ENCODE data around the gene CYTIP.

The CYTIP gene

DNA sequence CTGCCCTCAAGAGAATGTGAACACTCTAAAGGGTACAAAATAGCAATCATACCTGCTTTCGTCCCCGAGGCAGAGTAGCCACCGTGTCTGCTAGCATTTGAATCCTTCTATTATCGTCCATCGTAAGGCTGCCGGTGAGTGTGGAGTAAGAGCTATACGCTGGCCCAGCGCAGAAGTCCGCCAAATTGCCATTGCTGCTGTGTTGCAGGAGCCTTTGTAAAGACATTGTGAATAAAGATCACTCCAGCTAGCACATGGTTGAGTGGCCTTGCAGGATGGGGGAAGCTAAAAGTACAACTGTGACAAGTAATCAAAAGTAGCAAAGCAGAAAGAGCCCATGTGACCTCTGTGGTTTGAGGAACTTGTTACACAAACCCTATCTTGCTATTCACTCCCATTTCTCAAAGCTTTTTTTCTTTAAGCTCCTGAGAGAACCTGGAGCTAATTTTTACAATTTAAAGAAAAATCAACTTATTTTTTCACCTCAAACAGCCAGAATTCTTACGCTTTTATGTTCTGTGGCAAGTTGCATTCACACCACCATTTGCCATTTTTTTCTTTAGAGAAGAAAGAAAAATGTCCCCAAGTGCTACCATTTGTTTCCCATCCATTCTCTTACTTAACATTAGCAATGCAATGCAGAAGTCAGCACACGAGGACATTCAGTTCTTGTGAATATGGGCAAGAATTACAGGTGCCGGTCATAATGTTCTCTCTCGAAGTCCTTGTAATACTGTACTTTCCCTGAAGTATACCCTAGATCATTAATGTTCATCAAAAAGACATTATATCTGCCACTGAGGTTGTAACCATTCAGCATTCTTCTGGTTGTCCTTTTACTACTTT lies at the start of gene CYTIP:
Gene CYTIP, minus strand, starts transcription at position 295 of the 846 bp plus-strand sequence. Its CDS starts 69 bp downstream, at position 226.
- peak; percentile 24 to 28 (median 26) for DNase-seq

DNA sequence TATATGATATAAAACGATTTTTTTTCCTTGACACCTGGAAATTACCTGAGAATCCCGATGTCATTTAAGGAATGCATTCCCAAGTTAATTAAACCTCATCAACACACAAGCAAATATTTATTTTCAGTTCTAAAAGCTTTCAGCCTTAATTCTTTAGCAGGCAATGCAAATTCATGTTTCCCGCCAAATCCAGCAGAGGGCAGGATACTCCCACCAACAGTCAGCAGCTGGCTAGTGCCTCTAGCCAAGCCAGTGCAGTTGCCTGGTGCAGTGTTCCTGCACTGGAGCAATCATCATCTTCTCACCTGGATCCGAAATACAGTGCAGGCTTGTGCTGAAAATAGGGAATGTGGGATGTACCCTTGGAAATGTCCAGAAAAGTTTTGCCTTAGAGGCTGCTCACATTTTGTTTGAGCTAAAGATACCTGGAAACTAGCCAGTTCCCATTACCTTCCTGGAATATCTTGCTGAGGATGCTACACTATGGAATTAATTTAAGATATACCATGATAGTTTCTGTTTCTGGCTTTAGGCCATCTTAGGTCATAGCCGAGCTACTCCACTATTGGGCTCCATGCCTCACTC lies 48.4 kb upstream of the CYTIP start:
- DNase-seq, result peak; percentile 20 to 47 (median 39)

DNA sequence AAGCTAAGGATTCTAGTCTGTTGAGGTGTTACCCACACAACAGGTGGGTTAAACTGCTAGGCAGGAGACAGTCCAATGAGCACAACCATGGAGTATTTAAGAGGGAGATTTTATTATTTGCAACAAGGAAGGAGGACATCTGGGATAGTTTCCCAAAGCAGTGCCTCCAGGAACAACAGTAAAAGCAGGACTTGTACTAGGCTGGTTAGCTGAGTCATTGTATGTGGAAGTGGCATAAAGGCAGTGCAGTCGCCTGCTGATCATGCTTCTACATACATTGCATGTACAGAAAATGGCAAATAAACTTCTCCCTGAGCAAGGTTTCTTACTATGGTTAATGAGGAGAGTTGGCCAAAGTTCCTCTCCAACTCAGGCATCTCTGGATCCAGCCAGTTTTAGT lies 46.1 kb upstream of the CYTIP start:
- no peak for DNase-seq

DNA sequence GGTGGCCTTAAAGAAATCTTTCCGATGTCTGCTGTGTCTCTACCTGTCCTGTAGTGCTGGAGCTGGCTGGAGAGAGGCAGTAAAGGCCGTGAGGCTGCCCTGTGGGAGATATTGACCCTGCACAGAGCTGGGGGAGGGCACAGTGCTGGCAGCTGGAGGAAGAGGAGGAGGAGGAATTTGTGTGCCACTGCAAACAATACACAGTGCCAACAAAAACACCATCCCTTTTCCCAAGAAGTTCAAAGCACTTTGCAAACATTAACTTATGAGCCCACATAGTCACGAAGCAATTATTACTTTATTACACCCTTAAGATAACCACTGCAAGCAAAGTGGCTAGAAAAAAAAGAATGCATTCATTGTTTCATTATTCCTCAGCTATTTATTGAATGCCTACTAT lies 45.0 kb upstream of the CYTIP start:
- no peak for DNase-seq

DNA sequence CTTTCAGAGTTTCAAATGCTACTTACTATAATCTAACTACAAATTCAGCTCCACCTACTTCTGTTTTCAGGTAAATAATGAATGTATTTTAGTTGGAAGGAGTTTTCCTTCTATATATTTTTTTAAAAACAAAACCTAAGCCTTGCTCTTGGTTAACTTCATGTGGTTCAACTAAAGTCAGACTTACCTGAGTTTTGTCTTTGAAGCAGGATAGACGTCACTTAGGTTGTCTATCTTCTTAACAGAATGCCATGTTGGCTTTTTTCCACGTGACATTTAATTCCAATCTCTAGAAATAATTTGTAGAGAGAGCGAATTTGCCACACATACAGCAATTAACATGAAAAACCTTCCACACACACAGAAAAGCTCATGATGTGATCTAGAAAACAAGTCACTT lies 43.9 kb upstream of the CYTIP start:
- DNase-seq, result no peak

DNA sequence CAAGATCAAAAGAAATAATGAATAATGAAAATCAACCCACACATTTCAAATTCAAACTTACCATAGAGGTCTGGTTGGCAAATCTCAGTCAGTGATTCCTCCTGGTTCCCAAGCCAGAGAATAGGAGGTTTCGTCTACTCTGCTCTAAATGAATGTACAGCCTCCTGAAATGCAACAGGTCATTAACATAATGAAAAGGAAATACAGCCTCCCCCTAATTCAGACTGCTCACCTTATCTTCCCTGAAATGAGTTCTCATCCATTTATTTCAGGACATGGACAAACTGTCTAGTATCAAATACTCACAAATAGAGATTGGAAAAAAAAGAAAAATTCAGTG lies 43.4 kb upstream of the CYTIP start:
- DNase-seq, result no peak

DNA sequence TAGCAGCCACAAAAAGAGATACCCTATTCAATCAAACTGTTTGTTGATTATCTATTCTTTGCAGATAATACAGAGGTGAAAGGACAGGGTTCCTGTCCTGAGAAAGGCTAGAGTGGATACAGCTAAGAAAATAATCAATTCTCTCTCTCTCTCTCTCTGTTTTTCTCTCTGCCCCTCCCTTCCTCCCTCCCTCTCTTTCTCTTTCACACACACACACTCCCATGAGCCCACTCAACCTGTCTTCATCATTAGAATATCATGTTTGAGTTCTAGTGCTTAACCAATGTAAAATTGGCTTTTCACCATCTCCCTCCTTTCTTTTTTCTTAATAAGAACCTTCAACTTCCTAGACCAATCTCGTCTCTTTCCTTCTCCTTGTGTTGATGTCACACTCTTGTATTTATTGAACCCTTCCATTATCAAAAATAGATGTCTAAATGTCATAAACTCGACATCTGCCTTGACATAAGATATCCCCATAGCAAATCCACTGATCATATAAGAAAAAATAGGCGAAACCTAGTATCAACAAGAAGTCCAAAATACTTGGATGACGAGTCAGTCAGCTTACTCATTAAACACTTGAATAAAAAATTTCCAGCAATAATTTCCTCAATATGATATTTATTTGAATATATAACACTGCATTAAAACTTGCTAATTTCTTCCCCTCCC lies 42.8 kb upstream of the CYTIP start:
- DNase-seq, result no peak

DNA sequence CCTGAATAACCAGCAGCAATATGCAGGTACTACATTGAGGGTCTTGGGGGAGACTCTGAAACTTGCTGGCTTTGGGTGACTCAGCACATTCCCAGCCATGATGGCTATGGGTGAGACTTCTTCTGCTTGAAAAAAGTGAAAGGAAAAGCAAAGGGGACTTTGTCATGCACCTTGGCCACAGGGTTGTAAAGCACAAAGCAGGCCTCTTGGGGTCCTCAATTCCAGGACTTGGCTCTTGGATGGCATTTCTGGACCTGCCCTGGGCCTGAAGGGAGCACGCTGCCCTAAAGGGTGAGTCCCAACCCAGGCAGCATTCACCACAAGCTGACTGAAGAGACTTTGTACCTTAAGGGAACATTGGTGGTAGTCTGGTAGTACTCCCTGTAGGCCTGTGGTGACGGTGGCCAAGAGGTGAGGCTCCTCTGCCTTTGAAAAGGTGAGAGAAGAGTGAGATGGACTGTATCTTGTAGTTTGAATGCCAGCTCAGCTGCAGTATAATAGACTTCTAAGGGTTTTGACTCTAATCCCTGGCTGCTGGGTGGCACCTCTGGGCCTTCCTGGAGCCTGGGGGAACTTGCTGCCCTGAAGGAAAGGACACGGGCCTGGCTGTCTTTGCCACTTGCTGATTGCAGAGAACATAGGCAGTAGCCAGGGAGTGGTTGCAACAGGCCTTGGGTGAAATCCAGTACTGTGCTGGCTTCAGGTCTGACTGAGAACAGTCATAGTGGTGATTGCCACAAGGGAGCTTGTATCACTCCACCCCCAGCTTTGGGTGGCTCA lies 36.5 kb upstream of the CYTIP start:
- no peak for DNase-seq

DNA sequence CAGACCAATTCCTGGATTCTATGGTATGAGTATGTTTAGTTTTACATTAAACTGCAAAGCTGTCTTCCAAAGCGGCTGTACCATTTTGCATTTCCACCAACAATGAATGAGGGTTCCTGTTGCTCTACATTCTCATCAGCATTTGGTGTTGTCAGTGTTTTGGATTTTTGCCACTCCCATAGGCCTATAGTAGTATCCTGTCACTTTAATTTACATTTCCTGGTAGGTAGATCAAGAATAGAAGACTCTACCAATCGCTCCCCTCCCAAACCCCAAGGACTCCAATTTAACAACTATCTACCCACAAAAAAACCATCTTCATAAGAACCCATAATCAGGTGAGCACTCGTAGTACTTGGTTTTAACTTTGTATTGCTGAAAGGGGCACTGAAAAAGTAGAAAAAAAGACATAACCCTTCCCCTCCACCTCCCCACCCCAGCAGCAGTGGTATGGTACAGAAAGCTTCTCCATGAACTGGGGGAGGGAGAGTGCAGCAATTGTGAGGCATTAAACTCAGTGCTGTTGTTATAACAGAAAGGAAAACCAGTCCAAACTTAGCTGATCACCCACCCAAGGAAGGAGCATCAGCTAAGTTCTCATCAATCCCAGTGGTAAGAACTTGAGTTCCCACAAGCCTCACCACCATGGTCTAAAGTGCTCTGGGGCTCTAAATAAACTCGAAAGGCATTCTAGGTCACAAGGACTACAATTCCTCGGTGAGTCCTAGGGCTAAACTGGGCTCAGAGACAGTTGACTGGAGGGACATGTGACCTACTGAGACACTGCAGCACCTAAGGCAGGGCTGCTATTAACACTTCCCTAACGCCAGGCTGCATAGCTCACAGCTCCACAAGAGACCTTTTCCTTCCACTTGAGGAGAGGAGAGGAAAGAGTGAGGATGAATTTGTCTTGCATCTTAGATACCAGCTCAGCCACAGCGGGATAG lies 35.5 kb upstream of the CYTIP start:
- no peak for DNase-seq

DNA sequence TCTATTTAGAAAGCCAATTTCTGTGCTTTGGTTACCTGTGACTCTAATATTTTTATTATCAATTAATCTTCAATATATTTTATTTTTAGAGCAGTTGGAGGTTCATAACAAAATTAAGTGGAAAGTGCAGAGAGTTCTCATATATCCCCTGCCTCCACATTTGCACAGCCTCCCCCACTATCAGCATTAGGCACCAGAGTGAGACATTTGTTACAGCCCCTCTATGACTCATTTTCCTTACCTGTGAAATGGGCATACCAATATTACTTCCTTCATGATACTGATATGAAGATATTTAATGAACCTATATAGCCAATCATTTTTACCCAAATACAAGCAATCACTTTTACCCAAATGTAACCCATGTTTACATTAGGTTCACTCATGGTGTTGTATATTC lies 34.0 kb upstream of the CYTIP start:
- DNase-seq, result no peak

DNA sequence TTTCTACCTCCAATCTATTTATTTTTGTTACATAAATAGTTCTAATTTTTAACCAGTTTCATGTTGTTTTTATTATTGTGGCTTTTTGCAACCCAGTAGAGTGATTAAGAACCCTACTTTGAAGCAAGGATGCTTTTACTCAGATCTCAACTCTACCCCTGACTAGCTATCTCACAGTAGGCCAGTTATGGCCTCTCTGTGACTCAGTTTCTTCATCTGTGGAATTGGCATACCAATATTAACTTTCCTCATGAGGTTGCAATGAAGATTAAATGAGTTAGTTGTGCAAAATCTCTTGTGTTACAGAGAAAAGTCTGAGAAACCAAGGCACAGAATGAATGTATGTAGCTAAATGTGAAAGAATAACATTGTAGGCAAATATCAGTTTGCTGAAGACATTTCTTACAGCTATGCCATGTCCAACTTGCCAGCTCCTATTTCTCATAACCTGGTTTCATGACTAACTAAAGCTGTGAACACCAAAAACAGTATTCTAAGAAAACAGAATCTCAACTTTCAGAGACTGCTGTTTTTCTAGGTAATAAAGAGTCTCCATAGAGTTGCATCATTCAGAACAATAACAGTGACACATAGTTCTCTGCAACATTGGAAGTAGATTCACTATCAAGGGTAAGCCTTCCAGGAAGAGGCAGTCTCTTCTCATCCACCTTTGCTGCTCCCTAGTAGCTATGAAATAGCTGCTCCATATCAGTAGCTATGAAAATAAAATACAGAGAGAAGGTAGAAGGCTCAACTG lies 33.2 kb upstream of the CYTIP start:
- DNase-seq, result no peak

DNA sequence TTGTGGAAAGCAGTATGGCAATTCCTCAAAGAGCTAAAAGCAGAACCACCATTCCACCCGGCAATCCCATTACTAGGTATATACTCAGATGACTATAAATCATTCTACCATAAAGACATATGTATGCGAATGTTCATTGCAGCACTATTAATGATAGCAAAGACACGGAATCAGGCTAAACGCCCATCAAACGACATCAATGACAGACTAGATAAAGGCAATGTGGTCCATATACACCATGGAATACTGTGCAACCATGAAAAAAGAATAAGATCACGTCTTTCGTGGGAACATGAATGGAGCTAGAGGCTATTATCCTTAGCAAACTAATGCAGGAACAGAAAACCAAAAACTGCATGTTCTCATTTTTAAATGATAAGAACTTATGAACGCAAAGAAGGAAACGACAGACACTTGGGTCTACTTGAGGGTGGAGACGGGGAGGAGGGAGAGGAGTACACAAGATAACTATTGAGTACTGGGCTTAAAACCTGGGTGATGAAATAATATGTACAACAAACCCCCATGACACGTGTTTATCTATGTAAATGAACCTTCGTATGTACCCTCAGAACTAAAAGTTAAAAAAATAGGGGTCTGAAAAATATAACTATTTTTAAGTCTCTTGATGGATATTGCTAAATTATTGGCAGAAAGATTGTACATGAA lies 32.0 kb upstream of the CYTIP start:
- DNase-seq, result no peak

DNA sequence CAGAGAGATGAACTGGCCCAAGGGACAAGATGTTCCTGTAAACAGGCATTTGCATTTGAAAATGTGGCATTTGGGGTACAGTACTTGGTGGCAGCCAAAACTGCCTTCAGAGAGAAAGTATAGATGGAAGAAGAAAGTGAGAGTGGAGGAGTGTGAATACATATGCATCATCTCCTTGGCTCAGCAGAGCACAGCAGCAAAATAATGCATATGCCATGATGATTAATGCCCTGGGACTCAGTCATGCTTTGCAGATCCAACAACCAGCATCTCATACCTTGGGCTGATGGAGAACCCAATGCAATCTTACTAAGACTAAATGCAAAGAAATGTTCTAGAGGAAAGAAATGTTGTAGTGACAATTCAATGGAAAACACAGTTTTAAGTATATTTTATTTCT lies 29.7 kb upstream of the CYTIP start:
- DNase-seq, result no peak

DNA sequence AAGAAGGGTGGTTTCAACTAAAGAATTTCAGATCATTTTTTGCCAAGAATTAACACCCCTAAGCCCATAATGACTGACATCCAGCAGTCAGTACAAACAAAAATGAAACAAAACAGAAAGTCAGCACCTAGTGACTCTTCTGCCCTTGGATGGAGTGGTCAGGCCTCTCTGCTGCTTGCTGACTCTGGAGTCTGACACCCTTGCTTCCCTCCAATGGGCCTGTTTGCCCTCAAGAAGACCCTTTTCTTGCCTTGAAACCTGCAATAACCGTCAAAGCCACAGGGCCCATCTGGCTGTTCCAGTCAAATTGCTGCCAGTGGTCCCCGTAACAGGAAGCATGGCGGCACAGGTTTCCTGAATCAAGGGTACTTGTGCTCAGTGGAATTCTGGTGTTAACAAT lies 27.2 kb upstream of the CYTIP start:
- DNase-seq, result no peak

DNA sequence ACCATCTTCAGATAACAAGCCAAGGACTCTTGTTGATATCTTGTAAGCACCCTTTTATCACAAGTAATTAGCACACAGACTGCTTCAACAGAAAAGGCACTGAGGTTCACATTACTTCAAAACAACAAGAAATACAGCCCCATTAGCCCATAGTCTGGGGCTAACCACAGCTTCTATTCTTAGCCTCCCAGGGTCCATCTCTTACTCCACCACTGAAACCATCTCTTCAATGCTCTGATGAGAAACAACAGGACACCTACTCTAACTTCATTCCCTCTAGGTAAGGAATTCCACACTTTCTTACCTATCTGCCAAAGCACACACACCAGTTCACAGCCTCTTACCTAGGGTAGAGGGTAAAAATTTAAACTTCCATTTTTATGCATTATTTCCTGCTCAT lies 26.4 kb upstream of the CYTIP start:
- DNase-seq, result no peak

DNA sequence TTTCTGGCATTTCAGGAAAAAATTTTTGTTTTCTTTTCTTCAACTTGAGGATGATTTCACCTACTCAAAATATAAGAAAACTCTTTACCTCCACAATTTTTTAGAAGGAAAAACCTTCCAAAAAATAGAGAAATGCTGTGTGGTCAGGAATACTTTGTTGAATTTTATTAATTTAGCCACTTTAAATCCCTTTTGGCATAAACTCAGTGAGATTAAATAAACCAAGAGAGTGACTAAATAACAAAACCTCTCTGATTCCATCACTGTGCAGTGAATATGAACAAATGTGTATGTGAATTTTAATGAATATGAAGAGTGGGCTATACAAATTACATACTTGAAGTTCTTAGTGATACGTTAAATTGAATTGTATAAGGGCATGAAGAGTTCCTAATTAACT lies 25.8 kb upstream of the CYTIP start:
- DNase-seq, result no peak

DNA sequence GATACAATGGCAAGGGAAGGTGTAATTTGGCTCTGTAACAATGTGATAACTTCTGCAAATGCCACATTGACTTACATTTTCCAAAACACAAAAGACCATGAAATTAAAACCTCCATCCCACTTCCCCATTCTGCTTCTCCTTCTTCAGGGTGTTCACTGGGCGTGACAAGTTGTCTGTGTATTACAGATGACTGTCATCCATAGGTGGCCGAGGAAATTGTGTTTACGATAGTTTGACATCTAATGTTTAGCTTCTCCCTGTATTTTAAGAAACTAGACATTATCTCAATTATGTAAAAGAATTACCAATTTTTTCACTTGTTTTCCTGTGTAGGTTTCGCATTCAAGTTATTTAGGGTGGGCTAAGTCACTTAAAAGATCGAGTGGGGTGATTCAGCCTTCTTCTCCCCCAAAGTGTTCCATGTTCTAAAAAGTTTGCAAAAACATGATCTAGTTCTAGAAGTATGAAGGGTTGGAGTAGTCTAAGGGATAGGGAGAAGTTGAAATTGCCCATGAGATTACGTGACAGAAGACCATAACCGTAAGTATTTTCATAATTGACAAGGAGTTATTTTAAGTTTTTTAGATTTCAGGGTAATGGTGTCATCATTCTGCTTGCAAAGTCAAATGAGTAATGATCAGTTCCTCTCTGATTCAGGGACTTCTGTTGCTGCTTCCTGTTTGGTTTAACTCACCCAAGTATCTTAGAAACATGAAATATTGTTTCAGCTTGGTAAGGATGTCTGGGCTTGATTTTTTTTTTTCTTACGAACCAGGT lies 25.2 kb upstream of the CYTIP start:
- DNase-seq, result no peak

DNA sequence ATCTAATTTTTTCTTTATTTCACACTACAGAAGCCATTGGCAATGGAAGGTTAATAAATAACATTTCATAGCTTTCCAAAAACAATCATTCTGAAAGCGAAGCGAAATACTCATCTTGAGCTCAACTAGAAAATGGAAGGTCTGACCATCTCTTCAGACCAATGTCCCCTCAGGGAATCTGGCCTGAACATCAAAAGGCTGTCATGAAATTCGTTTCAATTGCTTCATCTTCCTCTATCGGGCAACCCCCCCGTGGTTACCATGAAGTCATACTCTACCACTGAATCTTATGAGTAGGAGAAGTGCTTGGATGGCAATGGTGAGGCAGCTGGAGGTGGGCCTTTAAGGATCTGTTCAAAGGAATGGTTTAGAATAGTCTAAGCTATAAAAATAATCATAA lies 22.9 kb upstream of the CYTIP start:
- no peak for DNase-seq

DNA sequence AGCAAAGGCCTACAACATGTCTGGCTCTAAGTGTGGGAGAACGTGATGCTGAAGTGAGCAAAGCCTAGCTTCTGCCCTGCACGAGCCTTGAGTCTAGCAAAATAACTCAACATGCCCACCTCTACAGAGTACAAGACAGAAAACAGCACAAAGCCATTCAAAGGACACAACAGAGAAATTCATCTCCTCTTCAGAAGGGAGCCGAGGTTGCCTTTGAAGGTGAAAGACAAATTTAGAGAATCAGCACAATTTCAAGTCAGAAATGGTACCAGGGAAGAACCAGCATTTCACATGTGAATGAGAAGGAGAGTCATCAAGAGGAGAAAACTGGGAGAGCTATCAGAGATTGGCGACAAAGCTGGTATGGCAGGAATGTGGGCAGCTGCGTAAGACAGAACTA lies 21.7 kb upstream of the CYTIP start:
- DNase-seq, result no peak

DNA sequence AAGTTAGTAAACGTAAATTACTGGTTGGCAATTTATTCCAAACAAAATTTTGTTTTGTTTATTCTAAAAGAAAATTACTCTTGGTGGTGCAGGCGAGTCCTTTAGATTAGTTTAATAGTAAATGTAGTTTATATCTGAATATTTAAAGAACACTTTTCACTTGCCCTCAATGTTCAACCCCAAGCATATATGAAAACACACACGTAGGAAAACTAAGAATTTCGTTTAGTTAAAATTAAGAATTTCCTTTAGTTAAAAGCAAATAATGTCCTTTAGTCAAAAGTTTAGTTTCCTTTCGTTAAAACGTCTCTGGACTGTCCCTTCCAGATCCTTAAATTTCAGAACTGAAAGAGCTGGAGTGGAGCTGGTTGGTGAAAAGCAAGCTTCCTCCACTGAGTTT lies 19.1 kb upstream of the CYTIP start:
- DNase-seq, result no peak
